ENCODE measurements around the gene THYN1.

DNA sequence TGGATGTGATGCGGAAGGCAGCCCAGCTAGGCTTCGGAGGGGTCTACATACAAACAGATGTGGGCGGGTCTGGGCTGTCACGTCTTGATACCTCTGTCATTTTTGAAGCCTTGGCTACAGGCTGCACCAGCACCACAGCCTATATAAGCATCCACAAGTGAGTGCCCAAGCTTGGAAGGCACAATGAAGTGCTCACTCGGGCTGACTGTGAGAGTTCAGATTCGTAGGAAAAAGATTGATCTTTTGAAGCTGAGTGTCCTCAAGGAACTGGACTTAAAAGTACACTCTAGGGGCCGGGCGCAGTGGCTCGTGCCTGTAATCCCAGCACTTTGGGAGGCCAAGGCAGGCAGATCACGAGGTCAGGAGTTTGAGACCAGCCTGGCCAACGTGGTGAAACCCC, 3.9 kb upstream of the THYN1 start:
- TF ChIP-seq, protein P1, sequence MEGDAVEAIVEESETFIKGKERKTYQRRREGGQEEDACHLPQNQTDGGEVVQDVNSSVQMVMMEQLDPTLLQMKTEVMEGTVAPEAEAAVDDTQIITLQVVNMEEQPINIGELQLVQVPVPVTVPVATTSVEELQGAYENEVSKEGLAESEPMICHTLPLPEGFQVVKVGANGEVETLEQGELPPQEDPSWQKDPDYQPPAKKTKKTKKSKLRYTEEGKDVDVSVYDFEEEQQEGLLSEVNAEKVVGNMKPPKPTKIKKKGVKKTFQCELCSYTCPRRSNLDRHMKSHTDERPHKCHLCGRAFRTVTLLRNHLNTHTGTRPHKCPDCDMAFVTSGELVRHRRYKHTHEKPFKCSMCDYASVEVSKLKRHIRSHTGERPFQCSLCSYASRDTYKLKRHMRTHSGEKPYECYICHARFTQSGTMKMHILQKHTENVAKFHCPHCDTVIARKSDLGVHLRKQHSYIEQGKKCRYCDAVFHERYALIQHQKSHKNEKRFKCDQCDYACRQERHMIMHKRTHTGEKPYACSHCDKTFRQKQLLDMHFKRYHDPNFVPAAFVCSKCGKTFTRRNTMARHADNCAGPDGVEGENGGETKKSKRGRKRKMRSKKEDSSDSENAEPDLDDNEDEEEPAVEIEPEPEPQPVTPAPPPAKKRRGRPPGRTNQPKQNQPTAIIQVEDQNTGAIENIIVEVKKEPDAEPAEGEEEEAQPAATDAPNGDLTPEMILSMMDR (IDR thresholded peaks at IDR 0.05): no peak
- no peak for TF ChIP-seq POLR2A (IDR thresholded peaks at IDR 0.05)

Data from testis (tissue), 2 donors.